ENCODE data around the gene TENT4B. TPM values are rescaled to one million over a fixed set of nuclear protein-coding genes. Genes with fewer than 3 reads are reported as not detected.
A peak's percentile ranks its signal among the peaks of the same experiment; 100 is the strongest.

TENT4B gene
- total RNA-seq, 1 donor from 2014 or later = 14.0 TPM

- Histone ChIP-seq H3K27me3 (no peaks in the 10 kb centered on the region), H3K27ac (peak overlapping the region; percentile 46), H3K4me1 (peaks cover 54% of the 10 kb centered on the region), H3K36me3 (no peaks in the 10 kb centered on the region), H3K9me3 (no peaks in the 10 kb centered on the region), H3K4me3 (peak overlapping the region in 1 of 2 donors; percentile 88)
- TF ChIP-seq POLR2AphosphoS5 (IDR thresholded peaks at IDR 0.05; ENCODE audit: insufficient read depth in 1 of 2, low read depth in 1 of 2) (no peak), CTCF (IDR thresholded peaks at IDR 0.05) (no peak), POLR2A (IDR thresholded peaks at IDR 0.05) (no peak)
- no peak for DNase-seq (ENCODE audit: extremely low spot score in 2 of 2)
- intact Hi-C loops (cut with DNase I) = no loop called here
Measured at GRCh38 chr16:50156590-50156989, 3.5 kb downstream of the TENT4B start.

GRCh38 chr16:50160495-50161164, 7.5 kb downstream of the TENT4B start:
- peak overlapping the region; percentile 13 for H3K27ac ChIP-seq
- no peak overlapping the region for H3K4me3 ChIP-seq
- H3K36me3 ChIP-seq = no peaks in the 10 kb centered on the region
- H3K9me3 ChIP-seq = no peaks in the 10 kb centered on the region
- no peaks in the 10 kb centered on the region for H3K27me3 ChIP-seq
- H3K4me1 ChIP-seq = peaks cover 41% of the 10 kb centered on the region
- TF ChIP-seq POLR2A (IDR thresholded peaks at IDR 0.05) (no peak), POLR2AphosphoS5 (IDR thresholded peaks at IDR 0.05; ENCODE audit: insufficient read depth in 1 of 2, low read depth in 1 of 2) (no peak), CTCF (IDR thresholded peaks at IDR 0.05) (no peak)
- intact Hi-C loops (cut with DNase I) = no loop called here
- DNase-seq (ENCODE audit: extremely low spot score in 2 of 2) = no peak

- H3K4me3 ChIP-seq = no peak overlapping the region
- no peak for TF ChIP-seq POLR2AphosphoS5 (IDR thresholded peaks at IDR 0.05; ENCODE audit: insufficient read depth in 1 of 2, low read depth in 1 of 2)
- no peak for TF ChIP-seq CTCF (IDR thresholded peaks at IDR 0.05)
- TF ChIP-seq POLR2A (IDR thresholded peaks at IDR 0.05) = no peak
- no peaks in the 10 kb centered on the region for H3K27me3 ChIP-seq
- no peak for DNase-seq (ENCODE audit: extremely low spot score in 2 of 2)
- no peak overlapping the region for H3K27ac ChIP-seq
- H3K4me1 ChIP-seq = peaks cover 41% of the 10 kb centered on the region
- H3K9me3 ChIP-seq = no peaks in the 10 kb centered on the region
- intact Hi-C loops (cut with DNase I) = no loop called here
- H3K36me3 ChIP-seq = no peaks in the 10 kb centered on the region
Measured at GRCh38 chr16:50161950-50162349, 8.8 kb downstream of the TENT4B start.

GRCh38 chr16:50165473-50165872, 12.4 kb downstream of the TENT4B start:
- H3K4me3 ChIP-seq = no peak overlapping the region
- H3K27me3 ChIP-seq = no peaks in the 10 kb centered on the region
- no peaks in the 10 kb centered on the region for H3K9me3 ChIP-seq
- H3K36me3 ChIP-seq = no peaks in the 10 kb centered on the region
- intact Hi-C loops (cut with DNase I) = no loop called here
- peaks cover 47% of the 10 kb centered on the region for H3K4me1 ChIP-seq
- TF ChIP-seq POLR2AphosphoS5 (IDR thresholded peaks at IDR 0.05; ENCODE audit: insufficient read depth in 1 of 2, low read depth in 1 of 2) (no peak), CTCF (IDR thresholded peaks at IDR 0.05) (no peak), POLR2A (IDR thresholded peaks at IDR 0.05) (no peak)
- no peak overlapping the region for H3K27ac ChIP-seq
- no peak for DNase-seq (ENCODE audit: extremely low spot score in 2 of 2)
